GM19324 (cell line): Measurements from ENCODE around the gene BEND7.

Experiments
- ATAC-seq: cut with Tn5 transposase; IDR thresholded peaks from one replicate; pipeline ENCODE4 v1.9.1; 2021; ENCODE audit warnings: mild to moderate bottlenecking, moderate library complexity; ENCODE audit not compliant: unreplicated experiment, low FRiP score

BEND7 gene

GRCh38 chr10:13521026-13521425, 7.8 kb downstream of the BEND7 start:
- no peak for ATAC-seq

GRCh38 chr10:13520194-13520593, 8.6 kb downstream of the BEND7 start:
- ATAC-seq = no peak

GRCh38 chr10:13518076-13518692, 10.6 kb downstream of the BEND7 start:
- no peak for ATAC-seq

GRCh38 chr10:13517675-13518074, 11.1 kb downstream of the BEND7 start:
- ATAC-seq = no peak

GRCh38 chr10:13516176-13516575, 12.6 kb downstream of the BEND7 start:
- no peak for ATAC-seq

- no peak for ATAC-seq
Measured at GRCh38 chr10:13515467-13515866, 13.3 kb downstream of the BEND7 start.

- ATAC-seq = no peak
Measured at GRCh38 chr10:13514296-13514695, 14.5 kb downstream of the BEND7 start.

- no peak for ATAC-seq
Measured at GRCh38 chr10:13512564-13512963, 16.2 kb downstream of the BEND7 start.

GRCh38 chr10:13511409-13511808, 17.4 kb downstream of the BEND7 start:
- no peak for ATAC-seq

- ATAC-seq = no peak
Measured at GRCh38 chr10:13505052-13505680, 23.6 kb downstream of the BEND7 start.

GRCh38 chr10:13503745-13504463, 24.9 kb downstream of the BEND7 start:
- ATAC-seq = no peak

- ATAC-seq = no peak
Measured at GRCh38 chr10:13502380-13502779, 26.4 kb downstream of the BEND7 start.

- ATAC-seq = no peak
Measured at GRCh38 chr10:13500201-13500600, 28.6 kb downstream of the BEND7 start.

GRCh38 chr10:13499150-13499549, 29.7 kb downstream of the BEND7 start:
- ATAC-seq = no peak

GRCh38 chr10:13496931-13497330, 31.9 kb downstream of the BEND7 start:
- ATAC-seq = no peak

GRCh38 chr10:13496164-13496563, 32.6 kb downstream of the BEND7 start:
- no peak for ATAC-seq

- ATAC-seq = no peak
Measured at GRCh38 chr10:13492493-13493180, 36.2 kb downstream of the BEND7 start.

- ATAC-seq = no peak
Measured at GRCh38 chr10:13491747-13492360, 37.0 kb downstream of the BEND7 start.

GRCh38 chr10:13490503-13490902, 38.3 kb downstream of the BEND7 start:
- ATAC-seq = no peak

GRCh38 chr10:13489035-13489599, 39.7 kb downstream of the BEND7 start:
- no peak for ATAC-seq
